Loucy (cell line): ENCODE measurements around the gene NECTIN4.
"Not testable (repeated sequence)": the region's sequence is repeated elsewhere in the genome, so short reads cannot be mapped to it uniquely, and the experiment has no call there.

Source experiments
- CTCF ChIP-seq: fragments of 200-600 bp; sonication (generic); conservative IDR thresholded peaks from 2 replicates; pipeline ENCODE4 v1.5.1; 2014; ENCODE audit warnings: mild to moderate bottlenecking, antibody characterized with exemption, low read length
- EZH2phosphoT487 ChIP-seq: fragments of 200-600 bp; IDR thresholded peaks from 2 replicates; pipeline ENCODE4 v1.6.1; 2018; ENCODE audit warnings: antibody characterized with exemption, mild to moderate bottlenecking, moderate library complexity, borderline replicate concordance

GRCh38 chr1:161065681-161066080, 23.7 kb downstream of the NECTIN4 start:
- TF ChIP-seq CTCF, EZH2phosphoT487: not testable (repeated sequence)
